WERI-Rb-1 (cell line): ENCODE results near the gene MCTP1.

ENCODE experiments used
- DNase-seq: peaks from one replicate; pipeline ENCODE4 v3.0.0-alpha.2; 2020
- H3K27ac ChIP-seq: fragments of 250-450 bp; sonication (Bioruptor Pico); 2 replicates; pipeline ENCODE4 v1.5.1; 2020; ENCODE audit warnings: mild to moderate bottlenecking, moderate library complexity
- H3K27me3 ChIP-seq: fragments of 250-450 bp; sonication (Bioruptor Pico); 2 replicates; pipeline ENCODE4 v1.5.1; 2021; ENCODE audit warnings: mild to moderate bottlenecking, low read depth, moderate library complexity; ENCODE audit not compliant: insufficient read depth, severe bottlenecking
- H3K36me3 ChIP-seq: fragments of 250-450 bp; sonication (Bioruptor Pico); 2 replicates; pipeline ENCODE4 v1.5.1; 2020; ENCODE audit warnings: mild to moderate bottlenecking, moderate library complexity
- H3K4me3 ChIP-seq: 2 replicates; pipeline ENCODE4 v1.5.1; 2011; ENCODE audit warnings: low read depth, mild to moderate bottlenecking, control low read depth, low read length
- H3K9me3 ChIP-seq: fragments of 250-450 bp; sonication (Bioruptor Pico); 2 replicates; pipeline ENCODE4 v1.5.1; 2021; ENCODE audit warnings: mild to moderate bottlenecking, moderate library complexity; ENCODE audit not compliant: severe bottlenecking
- CTCF ChIP-seq: IDR thresholded peaks from 2 replicates; pipeline ENCODE4 v1.5.1; 2011; ENCODE audit warnings: low read depth, mild to moderate bottlenecking, control low read depth, inconsistent platforms, low read length

MCTP1 gene

GRCh38 chr5:95244479-95244878, 40.4 kb downstream of the MCTP1 start:
- peak overlapping the region; percentile 32 for H3K4me3 ChIP-seq
- H3K27me3 ChIP-seq: no peaks in the 10 kb centered on the region
- no peaks in the 10 kb centered on the region for H3K36me3 ChIP-seq
- TF ChIP-seq CTCF: 0 out of 2 replicates have a peak, but pooled peaks have one; percentile 20
- H3K9me3 ChIP-seq: no peaks in the 10 kb centered on the region
- H3K27ac ChIP-seq: 0 out of 2 replicates have a peak overlapping the region, but pooled peaks have one; percentile 13
- peak; percentile 86 for DNase-seq

- no peak for TF ChIP-seq CTCF
- no peak overlapping the region for H3K27ac ChIP-seq
- no peaks in the 10 kb centered on the region for H3K9me3 ChIP-seq
- DNase-seq: no peak
- H3K27me3 ChIP-seq: no peaks in the 10 kb centered on the region
- no peak overlapping the region for H3K4me3 ChIP-seq
- no peaks in the 10 kb centered on the region for H3K36me3 ChIP-seq
Measured at GRCh38 chr5:95241635-95242034, 43.3 kb downstream of the MCTP1 start.

GRCh38 chr5:95241161-95241560, 43.7 kb downstream of the MCTP1 start:
- H3K9me3 ChIP-seq: no peaks in the 10 kb centered on the region
- no peak overlapping the region for H3K4me3 ChIP-seq
- H3K36me3 ChIP-seq: no peaks in the 10 kb centered on the region
- no peak overlapping the region for H3K27ac ChIP-seq
- TF ChIP-seq CTCF: no peak
- DNase-seq: no peak
- H3K27me3 ChIP-seq: no peaks in the 10 kb centered on the region

- TF ChIP-seq CTCF: no peak
- H3K27me3 ChIP-seq: no peaks in the 10 kb centered on the region
- H3K27ac ChIP-seq: no peak overlapping the region
- DNase-seq: no peak
- H3K4me3 ChIP-seq: no peak overlapping the region
- no peaks in the 10 kb centered on the region for H3K36me3 ChIP-seq
- no peaks in the 10 kb centered on the region for H3K9me3 ChIP-seq
Measured at GRCh38 chr5:95238560-95239325, 46.2 kb downstream of the MCTP1 start.

- H3K36me3 ChIP-seq: no peaks in the 10 kb centered on the region
- no peak overlapping the region for H3K4me3 ChIP-seq
- H3K27ac ChIP-seq: no peak overlapping the region
- no peaks in the 10 kb centered on the region for H3K27me3 ChIP-seq
- no peaks in the 10 kb centered on the region for H3K9me3 ChIP-seq
- TF ChIP-seq CTCF: no peak
- DNase-seq: no peak
Measured at GRCh38 chr5:95237324-95237723, 47.6 kb downstream of the MCTP1 start.
